IMR-90 (cell line): ENCODE data around the gene PPP6R1.

Source experiments
- CEBPB ChIP-seq: IDR thresholded peaks from 2 replicates; pipeline ENCODE4 v1.6.1; 2012; ENCODE audit warnings: low read depth, low read length, improper control_type of control experiment
- CHD1 ChIP-seq: IDR thresholded peaks from 2 replicates; pipeline ENCODE4 v1.6.1; 2012; ENCODE audit warnings: low read depth, low read length, improper control_type of control experiment
- CTCF ChIP-seq: conservative IDR thresholded peaks from 2 replicates; pipeline ENCODE4 v1.5.1; 2012; ENCODE audit warnings: mild to moderate bottlenecking, low read depth, low read length, improper control_type of control experiment
- MAZ ChIP-seq: IDR thresholded peaks from 2 replicates; pipeline ENCODE4 v1.6.1; 2012; ENCODE audit warnings: low read depth, mild to moderate bottlenecking, low read length, improper control_type of control experiment, moderate library complexity, borderline replicate concordance
- MXI1 ChIP-seq: IDR thresholded peaks from 2 replicates; pipeline ENCODE4 v1.6.1; 2012; ENCODE audit warnings: low read depth, mild to moderate bottlenecking, low read length, moderate library complexity, borderline replicate concordance
- POLR2A ChIP-seq: IDR thresholded peaks from 2 replicates; pipeline ENCODE4 v1.6.1; 2012; ENCODE audit warnings: mild to moderate bottlenecking, low read depth, low read length
- RAD21 ChIP-seq: IDR thresholded peaks from 2 replicates; pipeline ENCODE4 v1.6.1; 2012; ENCODE audit warnings: low read length, improper control_type of control experiment
- RFX5 ChIP-seq: IDR thresholded peaks from 2 replicates; pipeline ENCODE4 v1.8.0; 2012; ENCODE audit warnings: low read depth, mild to moderate bottlenecking, low read length, moderate library complexity
- USF2 ChIP-seq: fragments of 150-350 bp; IDR thresholded peaks from 2 replicates; pipeline ENCODE4 v1.6.1; 2017; ENCODE audit warnings: mild to moderate bottlenecking, antibody characterized with exemption, low read length, low read depth
- TF ChIP-seq, protein P1 (sequence below): fragments of 150-350 bp; IDR thresholded peaks from 2 replicates; pipeline ENCODE4 v1.6.1; 2016; ENCODE audit warnings: low read depth, mild to moderate bottlenecking, low read length, moderate library complexity, borderline replicate concordance

- TF ChIP-seq CTCF = no peak
- TF ChIP-seq RAD21 = no peak
- no peak for TF ChIP-seq MAZ
- no peak for TF ChIP-seq POLR2A
- no peak for TF ChIP-seq RFX5
- no peak for TF ChIP-seq USF2
- TF ChIP-seq CEBPB = no peak
- TF ChIP-seq CHD1 = no peak
- TF ChIP-seq, protein P1, sequence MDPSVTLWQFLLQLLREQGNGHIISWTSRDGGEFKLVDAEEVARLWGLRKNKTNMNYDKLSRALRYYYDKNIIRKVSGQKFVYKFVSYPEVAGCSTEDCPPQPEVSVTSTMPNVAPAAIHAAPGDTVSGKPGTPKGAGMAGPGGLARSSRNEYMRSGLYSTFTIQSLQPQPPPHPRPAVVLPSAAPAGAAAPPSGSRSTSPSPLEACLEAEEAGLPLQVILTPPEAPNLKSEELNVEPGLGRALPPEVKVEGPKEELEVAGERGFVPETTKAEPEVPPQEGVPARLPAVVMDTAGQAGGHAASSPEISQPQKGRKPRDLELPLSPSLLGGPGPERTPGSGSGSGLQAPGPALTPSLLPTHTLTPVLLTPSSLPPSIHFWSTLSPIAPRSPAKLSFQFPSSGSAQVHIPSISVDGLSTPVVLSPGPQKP = no peak
- no peak for TF ChIP-seq MXI1
Observed at GRCh38 chr19:55197528-55197927, 61.3 kb downstream of the PPP6R1 start.
